GM19463 (cell line): ENCODE data around the gene DPH7.
"Not testable (repeated sequence)": the region's sequence is repeated elsewhere in the genome, so short reads cannot be mapped to it uniquely, and the experiment has no call there.

Experiments used
- ATAC-seq: cut with Tn5 transposase; IDR thresholded peaks from one replicate; pipeline ENCODE4 v1.9.1; 2021; ENCODE audit warnings: mild to moderate bottlenecking, moderate library complexity; ENCODE audit not compliant: unreplicated experiment

The DPH7 gene

DNA sequence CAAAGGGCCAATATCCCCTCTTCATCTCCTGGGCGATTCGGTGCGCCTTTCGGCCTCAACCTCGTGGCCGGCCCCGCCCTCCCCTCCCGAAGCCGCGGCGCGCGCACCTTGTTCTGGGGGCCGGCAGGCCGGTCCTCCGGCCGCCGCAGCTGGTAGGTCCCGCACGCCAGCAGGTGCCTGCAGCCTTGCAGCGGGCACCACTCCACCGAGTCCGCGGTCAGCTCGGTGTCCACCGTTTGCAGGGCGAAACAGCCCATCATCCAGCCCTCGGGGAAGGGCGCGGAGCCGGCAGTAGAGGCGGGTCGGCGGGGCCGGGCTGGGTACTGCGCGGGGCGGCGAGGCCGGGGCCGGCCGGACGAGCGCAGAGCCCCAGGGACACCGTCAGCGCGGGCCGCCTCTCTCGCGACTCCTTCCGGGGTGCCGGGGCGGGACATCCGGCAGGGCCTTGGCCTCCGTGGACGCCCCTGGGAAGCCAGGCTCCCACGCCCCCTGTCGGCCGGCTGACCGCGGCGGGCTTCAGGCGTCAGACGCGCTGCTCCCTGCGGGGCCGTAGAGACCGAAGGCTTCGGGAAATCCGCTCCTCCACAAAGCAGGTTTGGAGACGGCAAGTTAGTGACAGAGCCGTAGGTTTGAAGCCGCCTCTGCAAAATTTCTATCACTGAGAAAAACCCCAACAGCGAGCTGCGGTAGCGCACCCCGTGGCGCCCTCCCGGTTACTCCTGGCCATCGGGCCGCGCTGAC, at the start of gene DPH7:
TSS of gene DPH7 (minus strand) at position 408 of the 741 bp plus-strand sequence. CDS start at position 260, 148 bp downstream.
- peak; percentile 95 for ATAC-seq

- ATAC-seq, result not testable (repeated sequence)
These were observed 48.7 kb upstream of the DPH7 start for GRCh38 chr9:137627406-137627805.

DNA sequence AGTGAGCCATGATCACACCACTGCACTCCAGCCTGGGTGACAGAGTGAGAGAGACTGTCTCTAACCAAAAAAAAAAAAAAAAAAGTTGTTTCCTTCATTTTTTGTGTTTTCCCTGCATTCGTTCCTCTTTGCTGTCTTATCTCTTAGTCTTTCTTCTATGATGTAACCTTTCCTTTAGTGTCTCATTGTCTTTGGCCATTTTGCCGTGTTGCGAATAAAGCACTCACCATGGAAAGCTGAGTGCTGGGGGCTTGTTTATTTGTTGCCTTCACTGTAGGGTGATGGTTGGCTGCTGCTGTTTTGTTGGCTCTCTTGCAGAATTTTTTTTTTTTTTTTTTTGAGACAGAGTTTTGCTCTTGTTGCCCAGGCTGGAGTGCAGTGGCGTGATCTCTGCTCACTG, 47.7 kb upstream of the DPH7 start:
- ATAC-seq, result no peak

DNA sequence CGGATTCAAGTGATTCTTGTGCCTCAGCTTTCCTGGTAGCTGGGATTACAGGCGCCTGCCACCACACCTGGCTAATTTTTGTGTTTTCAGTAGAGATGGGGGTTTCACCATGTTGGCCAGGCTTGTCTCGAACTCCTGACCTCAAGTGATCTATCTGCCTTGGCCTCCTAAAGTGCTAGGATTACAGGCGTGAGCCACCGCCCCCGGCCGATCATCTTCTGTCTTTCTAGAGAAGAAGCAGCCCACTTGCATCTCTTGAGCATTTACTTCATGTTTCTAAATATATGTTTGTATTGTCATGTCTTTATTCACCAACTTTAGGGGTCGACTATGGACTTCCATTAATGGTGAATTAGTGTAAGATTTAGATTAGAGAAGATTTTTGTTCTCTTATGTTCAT, 43.5 kb upstream of the DPH7 start:
- not testable (repeated sequence) for ATAC-seq

DNA sequence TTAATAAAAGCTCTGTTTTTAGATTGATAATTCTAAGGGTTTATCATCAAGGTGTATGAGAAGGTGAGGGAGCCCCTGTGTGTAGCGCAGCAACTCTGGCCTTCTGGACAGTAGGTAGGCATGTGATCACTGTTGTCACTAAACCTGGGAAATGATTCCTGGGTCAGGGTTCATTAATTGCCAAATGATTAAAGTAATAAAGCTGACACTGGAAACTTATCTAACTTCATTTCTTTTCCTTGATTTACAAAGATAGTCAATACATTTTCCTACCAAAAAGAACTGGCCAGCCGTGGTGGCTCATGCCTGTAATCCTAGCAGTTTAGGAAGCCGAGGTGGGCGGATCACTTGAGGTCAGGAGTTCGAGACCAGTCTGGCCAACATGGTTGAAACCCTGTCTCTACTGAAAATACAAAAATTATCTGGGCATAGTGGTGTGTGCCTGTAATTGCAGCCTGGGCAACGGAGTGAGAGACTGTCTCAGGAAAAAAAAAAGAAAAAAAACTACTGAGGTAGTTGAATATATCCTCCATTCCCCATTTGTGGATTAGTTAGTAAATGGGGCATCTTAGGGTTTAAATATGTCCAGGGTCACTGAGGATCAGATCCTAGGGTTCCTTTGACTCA, 42.5 kb upstream of the DPH7 start:
- ATAC-seq, result no peak

- ATAC-seq, result no peak
These were observed 41.9 kb upstream of the DPH7 start for GRCh38 chr9:137620581-137620980.

DNA sequence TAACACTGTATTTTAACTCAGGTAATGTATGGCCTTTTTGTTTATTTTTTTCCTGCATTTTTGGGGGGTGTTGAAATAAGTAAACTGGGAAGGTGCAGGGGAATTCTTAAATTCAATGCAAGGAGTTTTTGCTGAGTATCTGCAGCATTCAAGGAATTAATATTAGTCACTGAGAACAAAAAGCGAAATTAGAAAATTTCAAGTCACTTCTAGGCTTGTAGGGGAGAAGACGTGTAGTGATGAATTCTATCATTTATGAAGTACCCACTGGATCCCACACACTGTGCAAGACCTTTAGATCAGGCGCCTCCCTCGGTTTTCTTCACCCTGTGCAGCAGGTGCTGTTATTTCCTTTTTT, 41.3 kb upstream of the DPH7 start:
- no peak for ATAC-seq

DNA sequence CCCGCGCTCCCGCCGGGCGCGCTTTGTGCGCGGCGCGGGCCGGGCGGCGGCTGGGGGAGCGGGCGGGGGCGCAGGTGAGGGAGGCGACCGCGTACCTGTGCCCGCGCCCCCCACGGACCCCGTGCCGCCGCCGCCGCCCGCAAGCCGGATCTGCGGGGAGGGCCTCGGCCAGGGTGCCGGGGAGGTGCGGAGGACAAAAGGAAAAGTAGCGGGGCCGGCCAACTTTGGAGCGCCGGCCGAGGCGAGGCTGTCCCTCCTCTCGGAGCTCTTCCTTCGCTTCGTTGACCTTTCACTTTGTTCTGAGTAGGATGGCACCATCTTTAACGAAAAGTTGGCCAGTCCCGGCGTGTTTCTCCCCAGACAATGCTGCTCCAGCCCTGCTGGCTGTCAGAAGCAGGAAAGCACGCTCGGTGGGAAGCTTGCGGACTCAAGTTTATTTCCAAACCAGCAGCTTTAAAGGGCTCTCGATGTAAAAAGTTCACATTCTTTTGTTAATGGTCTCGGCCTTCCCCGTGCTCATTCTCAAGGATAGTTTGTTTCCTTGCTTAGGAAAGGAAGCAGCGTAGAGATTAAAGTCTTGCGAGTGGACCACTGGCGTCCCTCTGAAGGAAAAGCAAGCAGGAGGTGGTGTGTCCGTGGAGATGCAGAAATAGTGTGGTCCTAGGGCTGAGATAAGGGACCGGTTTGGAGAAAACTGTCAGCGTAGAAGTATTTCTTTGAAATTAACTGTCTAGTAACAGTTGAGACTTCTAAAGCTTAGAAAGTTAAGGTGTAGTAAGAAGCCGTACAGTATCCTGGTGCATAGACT, 40.7 kb upstream of the DPH7 start:
- no peak for ATAC-seq

DNA sequence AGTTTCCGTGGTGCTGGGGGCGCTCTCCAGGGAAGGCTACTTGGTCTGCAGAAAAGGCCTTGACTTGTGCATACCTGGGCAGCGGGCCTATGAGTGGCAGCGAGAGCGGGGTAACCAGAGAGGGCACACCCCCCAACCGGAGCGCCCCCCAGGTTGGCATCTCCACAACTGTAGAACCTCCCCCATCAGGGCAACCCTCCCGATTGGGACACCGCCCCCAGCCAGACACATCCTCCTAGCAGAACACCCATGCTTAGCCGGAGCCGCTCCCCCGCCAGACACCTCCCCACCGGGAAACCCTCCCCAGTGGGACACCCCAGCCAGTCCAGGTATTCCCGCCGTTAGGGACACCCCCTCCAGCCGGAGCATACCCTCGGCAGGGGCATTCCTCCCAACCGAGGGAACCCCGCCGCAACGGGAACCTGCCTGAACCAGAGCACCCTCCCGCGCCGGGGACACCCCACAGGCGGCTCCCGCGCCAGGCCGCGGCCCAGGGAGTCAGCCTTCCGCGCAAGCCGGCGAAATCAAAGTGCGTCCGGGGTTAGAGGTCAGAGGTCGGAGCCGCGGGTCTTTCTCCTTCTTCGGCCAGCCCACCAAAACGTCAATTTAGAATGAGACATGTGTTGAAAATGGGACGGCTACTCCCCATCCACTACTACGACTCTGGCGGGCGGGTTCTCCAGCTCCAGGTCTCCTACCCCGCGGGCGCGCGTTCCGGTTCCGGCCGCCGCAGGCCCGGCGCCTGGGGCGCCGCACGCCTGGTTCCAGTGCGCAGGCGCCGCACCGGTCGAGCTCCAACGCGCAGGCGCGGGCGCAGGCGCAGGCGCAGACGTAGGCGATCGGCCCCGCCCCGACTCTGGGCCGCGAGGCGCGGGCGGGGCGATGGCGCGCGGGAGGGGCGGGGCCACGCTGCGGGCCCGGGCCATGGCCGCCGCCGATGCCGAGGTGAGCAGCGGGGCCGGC, 39.7 kb upstream of the DPH7 start, which contains the start of gene EHMT1:
TSS of gene EHMT1 (plus strand) at position 901 of the 963 bp plus-strand sequence. CDS start at position 925, 24 bp downstream.
- peak; percentile 66 for ATAC-seq

GRCh38 chr9:137615387-137615871, 36.7 kb upstream of the DPH7 start:
- ATAC-seq, result no peak

DNA sequence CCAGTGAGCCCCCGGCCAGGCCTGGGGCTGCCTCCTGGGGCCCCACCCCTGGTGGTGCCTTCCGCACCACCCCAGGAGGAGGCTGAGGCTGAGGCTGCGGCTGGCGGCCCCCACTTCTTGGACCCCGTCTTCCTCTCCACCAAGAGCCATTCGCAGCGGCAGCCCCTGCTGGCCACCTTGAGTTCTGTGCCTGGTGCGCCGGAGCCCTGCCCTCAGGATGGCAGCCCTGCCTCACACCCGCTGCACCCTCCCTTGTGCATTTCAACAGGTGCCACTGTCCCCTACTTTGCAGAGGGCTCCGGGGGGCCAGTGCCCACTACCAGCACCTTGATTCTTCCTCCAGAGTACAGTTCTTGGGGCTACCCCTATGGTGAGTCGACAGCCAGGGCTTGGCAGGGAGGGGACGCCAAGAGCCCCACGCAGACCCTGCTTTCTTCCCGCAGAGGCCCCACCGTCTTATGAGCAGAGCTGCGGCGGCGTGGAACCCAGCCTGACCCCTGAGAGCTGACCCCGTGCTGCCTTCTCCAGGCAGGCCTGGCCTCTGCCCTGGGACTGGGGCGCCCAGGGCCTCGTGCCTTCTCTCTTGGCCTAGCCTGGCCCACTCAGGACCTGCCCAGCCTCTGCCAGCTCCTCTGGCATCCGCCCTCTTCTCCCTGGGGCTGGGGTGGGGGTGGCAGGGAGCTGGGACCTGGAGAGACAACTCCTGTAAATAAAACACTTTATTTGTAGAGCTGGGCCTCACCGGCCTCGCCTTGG, 36.1 kb upstream of the DPH7 start:
- no peak for ATAC-seq

GRCh38 chr9:137613738-137614523, 35.2 kb upstream of the DPH7 start:
- ATAC-seq, result no peak

DNA sequence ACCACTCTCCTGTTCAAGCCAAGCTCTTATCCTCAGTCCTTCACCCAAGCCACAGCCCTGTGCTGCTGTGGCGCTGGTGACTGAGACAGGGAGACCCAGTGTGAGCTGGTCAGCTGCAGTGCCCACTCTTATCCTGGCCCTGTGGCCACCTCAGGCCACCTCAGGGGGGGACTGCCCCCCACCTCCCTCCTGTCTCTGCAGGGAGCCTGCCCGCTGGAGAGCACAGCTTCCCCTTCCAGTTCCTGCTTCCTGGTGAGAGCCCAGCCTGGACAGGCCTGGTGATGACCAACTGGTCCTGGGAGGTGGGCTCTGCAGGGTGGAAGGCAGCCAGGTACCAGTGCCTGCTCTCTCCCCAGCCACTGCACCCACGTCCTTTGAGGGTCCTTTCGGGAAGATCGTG, 34.5 kb upstream of the DPH7 start:
- ATAC-seq, result no peak

DNA sequence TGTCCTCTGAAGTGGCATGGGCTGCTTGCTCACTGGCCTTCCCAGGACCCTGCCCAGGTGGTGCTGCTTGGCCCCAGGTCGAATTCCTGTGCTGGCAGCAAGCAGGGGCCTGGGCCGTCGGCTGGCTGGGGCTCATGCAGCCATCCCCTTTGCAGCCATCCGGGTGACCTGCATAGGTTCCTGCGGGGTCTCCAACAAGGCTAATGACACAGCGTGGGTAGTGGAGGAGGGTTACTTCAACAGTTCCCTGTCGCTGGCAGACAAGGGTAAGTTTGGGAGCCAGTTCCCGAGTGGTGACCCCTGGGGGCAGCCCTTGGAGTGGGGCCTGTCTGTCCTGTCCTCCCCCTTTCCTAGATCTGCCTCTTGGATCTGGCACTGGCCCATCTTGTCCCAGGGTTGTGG, 34.0 kb upstream of the DPH7 start:
- ATAC-seq, result no peak

GRCh38 chr9:137611623-137612609, 33.2 kb upstream of the DPH7 start:
- no peak for ATAC-seq

GRCh38 chr9:137610944-137611343, 32.2 kb upstream of the DPH7 start:
- ATAC-seq, result no peak

GRCh38 chr9:137607141-137607857, 28.6 kb upstream of the DPH7 start:
- ATAC-seq, result no peak
